ENCODE results near the gene TMEM131.

- TF ChIP-seq CTCF (IDR thresholded peaks at IDR 0.05; ENCODE audit: low read depth, low read length) (no peak), EZH2phosphoT487 (IDR thresholded peaks at IDR 0.05; ENCODE audit: low read depth) (no peak)
Observed at GRCh38 chr2:97757062-97757461, 238.7 kb downstream of the TMEM131 start.

Data from OCI-LY3 (cell line).